Glomerular visceral epithelial cell (primary cell): ENCODE results near the gene TMEM87A.

Source experiments
- DNase-seq: peaks from one replicate; pipeline ENCODE4 v3.0.0-alpha.2; 2016; ENCODE audit errors: extremely low spot score

TMEM87A gene

GRCh38 chr15:42203891-42204290 is 69.3 kb downstream of the TMEM87A start:
- no peak for DNase-seq

GRCh38 chr15:42202653-42203052 is 70.6 kb downstream of the TMEM87A start:
- no peak for DNase-seq

DNA sequence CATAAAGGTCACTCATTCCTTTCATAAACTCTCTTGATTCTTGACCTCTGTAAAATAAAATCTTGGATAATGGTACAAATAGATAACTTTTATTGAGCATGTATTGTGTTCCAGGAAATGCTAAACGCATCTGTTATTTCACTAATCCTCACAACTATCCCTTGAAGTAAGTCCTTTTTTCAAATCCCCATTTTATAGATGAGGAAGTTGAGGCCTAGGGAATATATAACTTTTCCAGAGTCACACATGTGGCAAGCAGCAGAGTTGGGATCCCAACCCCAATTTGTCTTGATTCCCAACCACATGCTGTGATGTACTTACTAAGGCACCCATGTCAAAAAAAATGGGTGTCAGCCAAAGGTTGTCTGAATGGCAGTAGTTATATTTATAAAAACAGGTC is 71.4 kb downstream of the TMEM87A start:
- no peak for DNase-seq

GRCh38 chr15:42199126-42199525 is 74.1 kb downstream of the TMEM87A start:
- no peak for DNase-seq

DNA sequence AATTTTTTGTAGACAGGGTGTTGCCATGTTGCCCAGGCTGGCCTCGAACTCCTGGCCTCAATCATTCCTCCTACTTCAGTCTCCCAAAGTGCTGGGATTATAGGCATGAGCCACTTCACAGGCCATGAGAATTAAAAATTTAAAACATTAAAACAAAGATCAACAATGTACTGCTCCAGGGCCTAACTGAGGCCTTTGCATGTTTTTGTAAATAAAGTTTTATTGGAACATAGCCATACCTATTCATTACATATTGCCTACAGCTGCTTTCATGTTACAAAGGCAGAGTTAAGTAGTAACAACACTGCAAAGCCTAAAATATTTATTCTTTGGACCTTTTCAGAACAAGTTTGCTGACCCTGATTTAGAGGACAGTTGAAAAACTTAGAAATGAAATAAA is 74.7 kb downstream of the TMEM87A start:
- DNase-seq: no peak

DNA sequence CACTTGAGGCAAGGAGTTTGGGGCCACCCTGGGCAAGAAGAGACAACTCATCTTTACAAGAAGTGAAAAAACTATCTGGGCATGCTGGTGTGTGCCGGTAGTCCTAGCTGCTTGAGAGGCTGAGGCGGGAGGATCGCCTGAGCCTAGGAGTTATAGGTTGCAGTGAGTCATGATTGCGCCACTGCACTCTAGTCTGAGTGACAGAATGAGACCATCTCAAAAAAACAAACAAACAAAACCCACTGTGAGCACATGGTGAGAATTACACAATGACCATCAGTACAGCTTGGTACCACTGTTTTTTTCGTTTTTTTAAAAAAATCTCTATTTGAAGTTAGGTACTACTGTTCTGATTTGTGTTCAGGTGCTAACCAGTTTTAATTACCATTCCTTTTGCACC is 78.7 kb downstream of the TMEM87A start:
- DNase-seq: no peak

DNA sequence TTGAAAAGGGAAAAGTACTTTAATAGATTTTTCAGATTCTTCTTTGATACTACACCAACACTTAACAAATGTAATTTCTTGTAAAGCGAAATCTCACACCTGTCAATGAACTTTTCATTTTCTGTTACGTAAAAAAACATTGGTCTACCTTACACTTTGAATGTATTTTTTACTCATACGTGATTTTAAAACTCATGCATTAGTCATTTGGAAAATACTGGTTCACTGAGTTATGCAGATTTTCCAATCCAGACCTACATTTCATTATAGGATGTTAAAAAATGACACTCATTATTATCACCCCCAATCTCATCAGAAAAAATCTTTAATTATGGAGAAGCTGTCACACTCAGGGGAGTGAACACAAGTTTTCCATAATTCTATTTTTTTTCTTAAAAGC is 79.8 kb downstream of the TMEM87A start:
- DNase-seq: no peak

DNA sequence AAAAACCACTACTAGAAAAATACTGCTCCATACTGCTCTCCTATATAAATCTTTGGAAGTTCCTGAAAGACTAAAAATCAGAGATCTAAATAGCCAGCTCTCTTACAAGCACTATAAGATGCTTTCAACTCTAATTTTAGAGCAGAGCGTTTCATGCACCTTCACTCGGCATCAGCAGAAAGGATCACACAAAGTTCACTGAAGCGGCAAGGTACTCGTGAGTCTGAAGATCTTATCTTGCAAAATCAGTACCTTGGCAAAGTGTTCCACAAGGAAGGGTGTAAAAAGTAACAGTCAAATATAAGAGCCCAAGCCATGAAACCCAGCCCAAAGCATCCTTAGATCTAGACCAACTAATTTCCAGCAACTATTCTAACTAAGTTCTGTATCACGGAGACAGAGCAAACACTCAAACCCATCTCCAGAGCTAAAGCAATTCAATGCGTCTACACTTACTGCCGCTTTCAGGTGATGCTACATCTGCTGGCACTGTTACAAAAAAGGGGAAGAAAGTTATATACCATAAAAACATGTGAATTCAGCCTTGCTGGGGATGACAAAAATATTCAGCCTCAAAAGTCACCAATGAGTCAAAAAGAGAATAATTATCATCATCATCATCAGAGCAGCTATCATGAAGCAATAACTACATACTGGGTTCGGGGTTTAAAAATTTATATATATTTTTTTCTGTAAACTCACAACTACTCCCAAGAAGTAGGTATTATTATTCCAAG is 81.5 kb downstream of the TMEM87A start:
- DNase-seq: no peak

DNA sequence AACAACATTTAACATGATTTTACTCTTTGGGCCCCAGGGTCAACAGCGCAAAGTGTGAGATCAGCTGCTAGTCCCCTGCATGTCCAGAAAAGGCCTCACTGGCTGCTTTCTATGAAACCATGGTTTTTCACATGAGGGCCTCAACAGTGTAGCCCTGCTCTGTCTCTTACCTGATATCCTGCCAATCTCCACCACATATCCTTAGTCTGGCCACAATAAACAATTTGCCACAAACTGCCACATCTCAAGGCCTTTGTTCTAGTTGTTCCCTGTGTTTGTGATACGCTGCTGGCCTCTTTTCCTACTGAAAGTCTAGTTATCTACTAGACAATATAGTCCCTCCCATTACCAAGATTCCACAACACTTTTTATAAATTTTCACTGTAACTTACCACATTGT is 82.9 kb downstream of the TMEM87A start:
- no peak for DNase-seq

GRCh38 chr15:42185801-42186200 is 87.4 kb downstream of the TMEM87A start:
- DNase-seq: no peak

GRCh38 chr15:42184736-42185135 is 88.5 kb downstream of the TMEM87A start:
- no peak for DNase-seq

DNA sequence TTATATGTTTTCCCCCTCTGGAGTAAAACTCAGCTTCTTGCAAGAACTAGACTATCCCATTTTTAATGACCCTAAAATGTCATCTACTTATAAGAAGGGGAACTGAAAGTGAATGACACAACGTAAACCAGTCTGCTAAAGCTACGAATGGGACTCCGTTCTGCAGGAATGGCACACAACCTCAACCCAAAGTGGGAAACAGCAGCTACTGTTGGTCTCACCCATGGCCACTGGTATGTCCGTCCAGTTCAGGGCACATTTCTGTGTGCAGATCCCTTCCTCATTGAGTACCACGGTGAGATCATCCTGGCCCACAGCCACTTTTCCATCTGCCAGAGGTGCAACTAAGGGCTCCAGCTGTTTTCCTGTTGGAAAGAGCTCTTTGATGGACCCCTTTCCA is 88.9 kb downstream of the TMEM87A start:
- no peak for DNase-seq

GRCh38 chr15:42182961-42183360 is 90.3 kb downstream of the TMEM87A start:
- no peak for DNase-seq

GRCh38 chr15:42182328-42182886 is 90.8 kb downstream of the TMEM87A start:
- DNase-seq: no peak

DNA sequence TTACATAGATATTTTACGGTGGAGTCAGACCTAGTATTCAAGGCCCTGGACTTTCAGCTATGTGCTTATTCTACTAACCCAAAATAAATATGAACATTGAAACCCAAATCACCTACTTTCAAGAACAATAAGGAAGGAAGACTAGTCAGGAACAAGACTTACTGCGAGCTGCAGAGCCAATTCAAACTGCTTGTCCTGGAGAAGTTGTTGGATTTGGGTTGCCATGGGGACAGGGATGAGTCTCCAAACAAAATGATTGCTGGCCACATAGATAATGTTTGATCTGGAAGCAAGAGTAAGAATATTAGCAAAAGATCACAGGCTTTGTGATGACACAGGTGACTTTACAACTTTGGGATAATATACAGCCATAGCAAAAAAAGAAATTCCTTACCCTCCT is 95.2 kb downstream of the TMEM87A start:
- DNase-seq: no peak

DNA sequence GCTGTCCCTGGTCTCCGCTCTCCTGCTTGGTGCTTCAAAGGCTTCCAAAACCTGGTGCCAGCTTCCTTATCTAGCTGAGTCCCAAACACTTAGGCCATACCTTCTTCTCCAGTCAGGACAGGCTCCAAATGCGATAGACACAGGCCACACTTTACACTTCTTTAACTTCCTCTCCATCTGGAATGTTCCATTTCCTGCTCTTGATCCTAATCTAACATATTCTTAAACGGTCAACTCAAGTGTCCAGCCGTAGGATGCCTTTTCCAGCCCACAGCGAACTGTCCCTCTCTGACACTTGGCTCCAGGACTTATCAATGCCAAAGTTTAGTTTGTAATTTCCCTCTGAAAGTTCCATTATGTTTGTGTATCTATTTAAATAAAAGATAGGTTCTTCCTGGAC is 97.6 kb downstream of the TMEM87A start:
- DNase-seq: no peak

- DNase-seq: no peak
Measured at GRCh38 chr15:42172475-42172874, 100.8 kb downstream of the TMEM87A start.

GRCh38 chr15:42171795-42172194 is 101.4 kb downstream of the TMEM87A start:
- DNase-seq: no peak

DNA sequence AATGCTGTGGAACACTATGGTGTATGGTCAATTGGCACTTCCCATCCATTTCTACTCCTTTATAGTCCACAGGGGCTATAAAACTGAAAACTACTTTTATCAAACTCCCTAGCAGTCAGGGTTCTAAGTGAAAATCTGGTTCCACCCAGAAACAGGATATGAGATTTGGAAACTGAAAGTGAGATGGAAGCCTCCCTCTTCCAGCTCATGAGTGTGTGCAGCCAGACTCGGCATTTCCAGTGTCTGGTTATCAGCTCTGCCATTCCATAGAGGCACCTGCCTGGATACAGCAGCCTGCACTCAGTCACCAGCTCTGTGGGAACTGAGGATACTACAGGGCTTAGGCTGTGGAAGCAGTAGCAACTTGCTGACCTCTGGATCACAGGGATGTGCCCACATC is 102.1 kb downstream of the TMEM87A start:
- no peak for DNase-seq

DNA sequence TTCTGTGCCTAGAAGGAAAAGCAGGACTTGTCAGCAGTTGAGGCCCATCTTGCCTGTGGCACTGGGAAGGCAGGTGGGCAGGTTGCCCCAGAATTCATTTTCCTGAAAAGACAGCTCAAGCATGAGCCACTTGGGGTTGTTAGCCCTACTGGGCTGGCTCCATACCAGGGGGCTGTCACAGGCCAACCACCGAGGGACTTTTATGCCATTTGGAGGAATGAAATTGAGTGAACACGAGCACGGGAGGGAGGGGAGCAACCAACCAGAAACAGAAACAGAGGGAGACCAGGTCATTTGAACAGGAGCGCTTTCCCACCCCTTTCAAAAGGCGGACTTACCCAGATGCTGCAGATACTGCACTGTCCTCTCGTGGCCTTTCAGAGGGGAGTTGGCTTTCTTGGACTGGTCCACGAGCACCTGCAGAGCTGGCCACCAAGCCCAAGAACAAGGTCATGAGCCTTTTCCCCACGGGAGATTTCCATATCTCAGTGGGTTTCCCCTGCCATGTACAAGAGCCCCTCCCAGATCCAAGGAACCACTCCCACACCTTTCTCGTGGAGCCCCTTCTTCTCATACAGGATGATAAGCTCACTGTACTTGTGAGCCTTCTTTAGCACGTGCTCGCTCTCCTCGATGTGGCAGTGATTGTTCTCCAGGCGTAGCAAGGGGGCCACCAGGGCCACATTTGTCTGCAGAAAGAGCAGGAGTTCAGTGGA is 106.8 kb downstream of the TMEM87A start:
- DNase-seq: no peak

- DNase-seq: no peak
Measured at GRCh38 chr15:42165106-42165505, 108.1 kb downstream of the TMEM87A start.

- no peak for DNase-seq
Measured at GRCh38 chr15:42163947-42164550, 109.2 kb downstream of the TMEM87A start.

- DNase-seq: no peak
Measured at GRCh38 chr15:42163291-42163690, 109.9 kb downstream of the TMEM87A start.
